Dedifferentiated amniotic fluid mesenchymal stem cell (primary cell): Measurements from ENCODE around the gene CASS4.

Source experiments
- DNase-seq: peaks from one replicate; pipeline ENCODE4 v3.0.0-alpha.2; 2016; ENCODE audit errors: extremely low spot score

CASS4 gene

DNA sequence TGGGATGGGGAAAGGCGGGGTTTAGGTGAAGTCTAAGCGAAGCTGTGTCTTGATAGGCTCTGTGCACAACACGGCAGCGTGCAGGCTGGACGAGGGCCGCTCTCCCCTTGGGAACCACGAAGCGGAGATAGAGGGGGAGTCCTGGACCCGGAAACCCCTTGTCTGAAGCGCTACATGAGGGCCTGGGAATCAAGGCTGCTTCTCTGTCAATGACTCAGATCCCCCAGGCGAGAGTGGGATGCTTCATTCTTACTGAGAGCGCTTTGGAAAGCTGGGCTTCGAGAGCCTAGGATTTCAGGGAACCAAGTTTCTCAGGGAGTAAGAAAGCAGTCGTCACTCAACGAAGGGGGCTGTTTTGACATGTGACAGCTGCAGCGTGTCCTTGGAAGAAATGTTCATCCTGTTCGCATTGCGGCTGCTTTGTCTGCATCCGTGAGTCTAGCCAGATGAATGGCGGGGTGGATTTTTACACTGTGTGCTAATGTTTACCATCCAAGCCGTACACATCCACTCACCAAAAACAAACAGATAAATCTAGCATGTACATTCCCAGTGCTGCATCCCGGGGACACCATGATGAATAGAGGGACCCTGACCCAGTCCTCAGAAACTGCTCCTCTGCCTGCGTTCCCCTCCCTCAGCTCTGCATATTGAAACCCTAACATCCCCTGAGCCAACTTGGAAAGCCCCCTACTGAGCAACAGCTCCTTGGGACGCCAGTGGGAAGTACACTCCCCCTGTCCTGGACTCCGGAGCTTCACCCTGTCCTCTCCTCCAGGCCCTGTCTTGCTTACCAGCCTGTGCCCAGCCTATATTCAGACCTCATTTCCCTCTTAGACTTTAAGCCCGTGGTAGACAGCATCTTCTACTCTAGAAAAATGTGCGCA, 31.8 kb downstream of the CASS4 start:
- DNase-seq, result no peak

DNA sequence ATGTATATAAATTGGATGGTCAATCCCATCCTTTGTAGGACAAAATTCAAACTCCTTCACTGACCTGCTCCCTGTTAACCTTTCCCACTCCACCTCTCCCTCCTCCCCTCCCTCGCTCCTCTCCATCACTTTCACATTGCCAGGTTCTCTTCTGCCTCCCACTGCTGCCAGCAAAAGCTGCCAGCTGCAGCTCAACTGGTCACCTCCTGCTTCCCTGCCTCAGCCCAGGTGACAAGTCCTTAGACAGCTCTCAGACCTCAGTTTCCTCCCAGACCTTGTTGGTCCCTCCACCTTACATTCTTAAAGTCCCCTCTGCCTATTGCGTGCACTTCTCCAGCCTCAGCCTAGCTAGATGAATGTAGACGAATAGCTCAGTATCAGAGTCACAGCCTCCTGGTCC, 33.1 kb downstream of the CASS4 start:
- DNase-seq, result no peak

GRCh38 chr20:56445540-56445939, 33.5 kb downstream of the CASS4 start:
- no peak for DNase-seq

GRCh38 chr20:56447227-56447626, 35.2 kb downstream of the CASS4 start:
- no peak for DNase-seq

DNA sequence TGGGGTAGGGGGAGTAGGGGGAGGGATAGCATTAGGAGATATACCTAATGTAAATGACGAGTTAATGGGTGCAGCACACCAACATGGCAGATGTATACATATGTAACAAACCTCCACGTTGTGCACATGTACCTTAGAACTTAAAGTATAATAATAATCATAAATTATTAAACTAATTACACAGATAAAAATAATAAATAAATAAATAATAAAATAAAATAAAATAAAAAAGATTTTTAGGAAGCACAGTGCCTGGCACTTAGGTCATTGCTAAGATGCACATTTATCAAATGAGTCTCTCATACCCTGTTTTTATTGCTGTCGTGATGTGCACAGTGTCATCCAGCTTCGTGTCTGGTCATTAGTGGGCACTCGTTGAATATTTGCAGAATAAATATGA, 37.4 kb downstream of the CASS4 start:
- DNase-seq, result no peak

GRCh38 chr20:56451056-56451765, 39.2 kb downstream of the CASS4 start:
- DNase-seq, result no peak

DNA sequence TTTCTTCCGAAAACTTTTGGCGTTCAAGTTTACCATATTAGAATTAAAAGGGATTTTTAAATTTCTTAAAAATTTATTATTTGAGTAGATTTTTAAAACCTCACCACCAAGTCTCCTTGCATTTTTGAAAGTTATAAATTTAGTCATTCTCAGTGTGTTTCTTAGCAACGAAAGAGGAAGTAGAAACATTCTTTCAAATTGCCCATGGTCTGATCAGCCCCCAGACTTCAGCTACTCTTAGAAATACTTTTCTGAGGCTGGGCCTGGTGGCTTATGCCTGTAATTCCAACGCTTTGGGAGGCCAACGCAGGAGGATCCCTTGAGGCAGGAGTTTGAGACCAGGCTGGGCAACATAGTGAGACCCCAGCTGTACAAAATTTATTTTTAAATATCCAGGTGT, 41.3 kb downstream of the CASS4 start:
- DNase-seq, result no peak

DNA sequence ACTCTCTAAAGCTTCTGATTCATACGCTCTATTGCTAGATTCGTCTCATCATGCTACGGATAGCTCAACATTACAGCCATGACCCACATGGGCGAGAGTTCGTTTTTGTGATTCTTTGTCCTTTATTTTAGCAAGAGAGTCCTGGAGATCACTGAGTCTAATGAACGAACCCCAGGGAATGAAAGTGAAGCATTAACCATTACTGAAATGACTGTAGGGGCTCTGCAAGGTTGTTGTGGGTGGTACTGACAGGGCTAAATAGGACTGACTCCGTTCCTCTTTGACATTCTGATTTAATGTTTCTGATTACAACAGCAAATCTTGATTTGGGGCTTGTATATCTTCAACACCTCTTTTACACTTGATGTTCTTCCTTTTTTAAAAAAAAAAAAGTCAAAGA, 42.7 kb downstream of the CASS4 start:
- no peak for DNase-seq

DNA sequence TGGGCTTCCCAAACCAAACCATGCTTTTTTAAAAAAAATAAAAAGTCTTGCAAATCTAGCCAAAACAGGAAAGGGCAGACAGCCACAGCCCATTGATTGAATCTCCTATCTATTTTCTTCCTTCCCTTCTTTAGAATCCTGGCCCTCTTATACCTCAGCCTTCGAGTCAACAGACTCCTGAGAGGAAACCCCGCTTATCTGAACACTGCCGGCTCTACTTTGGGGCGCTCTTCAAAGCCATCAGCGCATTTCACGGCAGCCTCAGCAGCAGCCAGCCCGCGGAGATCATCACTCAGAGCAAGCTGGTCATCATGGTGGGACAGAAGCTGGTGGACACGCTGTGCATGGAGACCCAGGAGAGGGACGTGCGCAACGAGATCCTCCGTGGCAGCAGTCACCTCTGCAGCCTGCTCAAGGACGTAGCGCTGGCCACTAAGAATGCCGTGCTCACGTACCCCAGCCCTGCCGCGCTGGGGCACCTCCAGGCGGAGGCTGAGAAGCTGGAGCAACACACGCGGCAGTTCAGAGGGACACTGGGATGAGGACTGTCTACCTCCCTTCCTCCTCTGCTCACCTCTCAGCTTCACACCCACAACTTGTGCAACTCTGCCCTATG, 46.3 kb downstream of the CASS4 start:
- DNase-seq, result no peak

DNA sequence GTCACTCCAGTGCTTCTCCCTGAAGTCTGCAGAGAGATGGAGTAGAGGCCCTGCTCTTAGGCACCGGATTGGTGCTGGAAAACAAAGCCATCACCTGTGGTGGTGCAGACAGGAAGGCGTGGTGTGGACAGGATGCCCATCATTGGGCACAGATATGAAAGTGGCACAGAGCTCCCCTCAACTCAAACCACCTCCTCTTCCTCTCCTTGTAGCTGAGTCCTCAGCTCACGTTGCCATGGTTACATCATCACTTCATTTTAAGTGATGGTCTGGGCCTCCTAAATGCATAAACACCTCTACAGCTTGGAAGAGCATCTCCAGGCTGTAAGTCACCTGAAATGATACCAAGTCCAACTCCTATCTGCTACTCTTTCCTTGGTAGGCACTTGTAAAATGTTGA, 48.4 kb downstream of the CASS4 start:
- no peak for DNase-seq

- DNase-seq, result no peak
These were observed 49.5 kb downstream of the CASS4 start for GRCh38 chr20:56461576-56461975.

DNA sequence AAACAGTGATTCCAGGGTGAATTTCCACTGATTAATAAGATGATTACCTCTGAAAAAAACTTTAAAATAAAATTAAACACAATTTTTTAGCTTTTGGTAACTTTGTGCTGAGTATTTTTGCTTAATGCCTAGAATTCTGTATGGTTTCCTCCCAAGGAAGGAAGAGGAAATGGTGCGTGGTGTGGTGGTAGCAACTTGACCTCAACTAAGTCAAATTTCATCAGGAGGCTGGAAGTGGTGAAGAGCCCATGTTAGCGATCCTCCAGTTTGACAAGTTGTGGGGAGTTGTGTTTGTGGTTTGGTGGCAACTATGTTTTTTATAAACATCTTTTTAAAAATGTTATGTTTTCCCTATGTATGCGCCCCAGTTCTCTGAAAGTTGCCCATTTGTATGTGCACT, 51.4 kb downstream of the CASS4 start:
- DNase-seq, result no peak

- DNase-seq, result no peak
These were observed 53.9 kb downstream of the CASS4 start for GRCh38 chr20:56465997-56466396.

DNA sequence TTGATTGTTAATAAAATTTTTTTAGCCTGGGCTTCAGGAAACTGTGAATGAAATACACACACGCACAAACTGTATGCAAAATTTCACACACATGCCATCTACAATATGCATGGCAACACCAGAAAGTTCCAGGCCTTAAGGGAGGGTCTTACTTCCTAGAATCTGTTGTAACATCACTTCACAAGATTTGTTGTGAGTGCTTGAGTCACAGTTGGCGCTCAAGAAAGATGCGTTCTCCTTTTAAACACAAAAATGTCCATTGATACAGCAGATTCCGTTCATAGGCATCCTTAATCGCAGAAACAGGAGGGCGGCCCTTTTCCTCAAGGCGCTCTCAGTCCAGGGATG, 55.9 kb downstream of the CASS4 start:
- no peak for DNase-seq

GRCh38 chr20:56468316-56469076, 56.4 kb downstream of the CASS4 start, which contains the start of gene RTF2:
Gene RTF2, plus strand, starts transcription at chr20:56468627. Its CDS starts 71 bp downstream, at chr20:56468698.
- DNase-seq, result peak; percentile 96

- no peak for DNase-seq
These were observed 57.0 kb downstream of the CASS4 start for GRCh38 chr20:56469077-56469449.

DNA sequence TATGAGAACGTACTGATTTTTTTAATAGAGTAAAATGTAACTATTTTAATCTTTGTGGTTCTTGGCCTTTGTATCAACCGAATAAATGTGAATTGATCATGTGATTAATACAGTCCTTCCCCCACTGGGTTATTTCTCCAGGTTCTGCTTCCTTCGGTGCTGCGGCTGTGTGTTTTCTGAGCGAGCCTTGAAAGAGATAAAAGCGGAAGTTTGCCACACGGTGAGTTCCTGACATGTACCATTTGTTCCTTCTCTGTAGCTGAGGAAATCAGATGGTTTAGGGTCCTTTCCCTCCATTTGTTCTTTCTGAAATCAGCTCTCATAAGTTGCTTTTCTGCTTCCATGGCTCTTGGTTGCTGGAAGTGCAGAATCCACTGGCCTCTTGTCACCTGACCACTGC, 71.9 kb downstream of the CASS4 start:
- DNase-seq, result no peak

GRCh38 chr20:56487216-56487615, 75.2 kb downstream of the CASS4 start:
- DNase-seq, result no peak

DNA sequence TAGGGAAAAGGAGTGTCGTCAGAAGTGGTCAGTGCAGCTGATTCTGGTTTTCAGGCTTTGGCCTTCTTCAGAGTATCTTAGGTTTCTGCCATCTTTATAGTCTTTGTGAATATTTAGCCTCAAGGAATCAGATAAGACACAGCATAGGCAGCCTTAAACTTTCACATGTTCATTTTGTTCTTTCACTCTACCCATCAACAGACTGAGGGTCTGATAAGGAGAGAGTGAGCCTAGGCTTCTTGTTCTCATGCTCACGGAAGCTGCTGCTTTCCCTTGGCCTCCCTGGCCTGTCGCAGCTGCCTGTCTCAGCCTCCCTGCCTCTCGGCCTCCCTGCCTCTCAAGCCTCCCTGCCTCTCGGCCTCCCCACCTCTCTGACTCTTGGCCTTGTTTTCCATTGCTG, 76.5 kb downstream of the CASS4 start:
- DNase-seq, result no peak

DNA sequence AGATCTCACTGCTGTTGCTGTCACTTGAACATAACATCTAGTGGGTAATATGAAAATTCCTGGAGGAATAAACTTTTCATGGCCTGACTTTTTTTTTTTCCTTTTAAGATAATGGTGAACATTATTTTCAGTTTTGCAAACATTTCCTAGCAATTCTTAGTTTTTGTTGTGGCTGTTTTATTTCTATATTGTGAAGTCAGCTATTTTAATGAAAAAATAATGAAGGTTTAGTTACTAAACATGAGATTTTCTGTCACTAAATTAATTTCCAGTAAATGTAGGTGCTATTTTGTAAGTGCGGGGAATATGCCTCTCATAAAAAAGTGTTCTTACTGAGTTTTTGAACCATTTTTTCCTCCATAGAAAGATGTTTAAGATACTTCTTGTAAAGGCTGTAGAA, 89.1 kb downstream of the CASS4 start:
- no peak for DNase-seq

DNA sequence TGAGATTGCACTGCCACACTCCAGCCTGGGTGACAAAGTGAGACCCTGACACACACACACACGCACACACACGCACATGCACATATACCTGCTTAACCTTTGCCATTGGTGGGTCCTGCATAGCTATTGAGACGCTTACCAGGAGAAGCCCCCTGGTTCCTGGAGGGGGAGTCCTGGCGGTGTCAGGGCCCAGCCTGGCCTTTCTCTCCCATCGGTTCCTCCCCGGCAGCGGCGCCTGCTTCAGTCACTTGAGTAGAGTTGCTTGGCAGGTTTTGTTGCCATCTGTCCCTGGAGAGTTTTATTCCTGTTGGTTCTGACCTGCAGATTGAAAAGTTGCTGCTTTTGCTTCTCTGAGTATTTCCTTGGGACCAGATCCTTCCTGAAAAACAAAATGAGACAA, 91.9 kb downstream of the CASS4 start:
- DNase-seq, result no peak

- DNase-seq, result no peak
These were observed 92.4 kb downstream of the CASS4 start for GRCh38 chr20:56504373-56505005.
